HepG2 (cell line): Measurements from ENCODE around the gene EMILIN3. TPM values are rescaled to one million over a fixed set of nuclear protein-coding genes. Genes with fewer than 3 reads are reported as not detected.
A peak's percentile ranks its signal among the peaks of the same experiment; 100 is the strongest.

Experiments used
- AGO1 ChIP-seq: fragments of 200-400 bp; formaldehyde crosslinking; IDR thresholded peaks from 2 replicates; pipeline ENCODE4 v1.6.1; 2017; ENCODE audit warnings: mild to moderate bottlenecking, low read depth, low read length, moderate library complexity; ENCODE audit not compliant: poor library complexity, severe bottlenecking
- BHLHE40 ChIP-seq: IDR thresholded peaks from 2 replicates; pipeline ENCODE4 v1.6.1; 2011; ENCODE audit warnings: low read length, improper control_type of control experiment
- CAMTA2 ChIP-seq: sonication (generic); formaldehyde crosslinking; IDR thresholded peaks from 2 replicates; pipeline ENCODE4 v1.4.0; 2020; ENCODE audit warnings: mild to moderate bottlenecking, missing genetic modification reagents, borderline replicate concordance
- CBFB ChIP-seq: sonication (generic); formaldehyde crosslinking; IDR thresholded peaks from 2 replicates; pipeline ENCODE4 v1.4.0; 2020; ENCODE audit warnings: missing genetic modification reagents
- GTF3A ChIP-seq: sonication (generic); formaldehyde crosslinking; conservative IDR thresholded peaks from 2 replicates; pipeline ENCODE4 v1.4.0; 2020; ENCODE audit warnings: mild to moderate bottlenecking, missing genetic modification reagents
- MLLT10 ChIP-seq: sonication (generic); formaldehyde crosslinking; IDR thresholded peaks from 2 replicates; pipeline ENCODE4 v1.4.0; 2020; ENCODE audit warnings: missing genetic modification reagents
- PHF20 ChIP-seq: sonication (generic); formaldehyde crosslinking; IDR thresholded peaks from 2 replicates; pipeline ENCODE4 v1.5.0; 2020; ENCODE audit warnings: mild to moderate bottlenecking, missing genetic modification reagents
- REXO4 ChIP-seq: sonication (generic); formaldehyde crosslinking; IDR thresholded peaks from 2 replicates; pipeline ENCODE4 v1.8.0; 2022; ENCODE audit warnings: missing genetic modification reagents, mild to moderate bottlenecking, borderline replicate concordance
- SCMH1 ChIP-seq: sonication (generic); formaldehyde crosslinking; IDR thresholded peaks from 2 replicates; pipeline ENCODE4 v1.9.0; 2021; ENCODE audit warnings: missing genetic modification reagents, mild to moderate bottlenecking, borderline replicate concordance
- SSRP1 ChIP-seq: IDR thresholded peaks from 2 replicates; pipeline ENCODE4 v1.6.1; 2016; ENCODE audit warnings: control low read depth
- SYNCRIP ChIP-seq: fragments of 200-400 bp; formaldehyde crosslinking; IDR thresholded peaks from 2 replicates; pipeline ENCODE4 v1.6.1; 2018; ENCODE audit warnings: mild to moderate bottlenecking, low read depth, low read length; ENCODE audit not compliant: insufficient read depth
- TCF7 ChIP-seq: sonication (generic); IDR thresholded peaks from 2 replicates; pipeline ENCODE4 v1.6.1; 2016; ENCODE audit warnings: antibody characterized with exemption, low read depth
- ZKSCAN5 ChIP-seq: sonication (generic); formaldehyde crosslinking; IDR thresholded peaks from 2 replicates; pipeline ENCODE4 v1.5.1; 2020; ENCODE audit warnings: mild to moderate bottlenecking, missing genetic modification reagents
- ZNF264 ChIP-seq: sonication (generic); formaldehyde crosslinking; IDR thresholded peaks from 2 replicates; pipeline ENCODE4 v1.4.0; 2020; ENCODE audit warnings: missing genetic modification reagents
- ZNF343 ChIP-seq: sonication (generic); formaldehyde crosslinking; IDR thresholded peaks from 2 replicates; pipeline ENCODE4 v1.4.0; 2020; ENCODE audit warnings: mild to moderate bottlenecking, missing genetic modification reagents
- ZNF350 ChIP-seq: sonication (generic); formaldehyde crosslinking; IDR thresholded peaks from 2 replicates; pipeline ENCODE4 v1.4.0; 2020; ENCODE audit warnings: mild to moderate bottlenecking, low read depth, missing genetic modification reagents, borderline replicate concordance
- ZNF446 ChIP-seq: sonication (generic); formaldehyde crosslinking; IDR thresholded peaks from 2 replicates; pipeline ENCODE4 v1.5.0; 2020; ENCODE audit warnings: mild to moderate bottlenecking, missing genetic modification reagents
- ZNF746 ChIP-seq: sonication (generic); formaldehyde crosslinking; IDR thresholded peaks from 2 replicates; pipeline ENCODE4 v1.8.0; 2022; ENCODE audit warnings: mild to moderate bottlenecking, missing genetic modification reagents
- ZSCAN25 ChIP-seq: sonication (generic); formaldehyde crosslinking; IDR thresholded peaks from 2 replicates; pipeline ENCODE4 v1.8.0; 2022; ENCODE audit warnings: mild to moderate bottlenecking, missing genetic modification reagents
- polyA plus RNA-seq, 8 experiments: library from polyadenylated mRNA; depleted of rRNA in 3 of 8; stranded (reverse) in 7 of 8; unstranded in 1 of 8; fragments of >200 nt; fragmentation: Illumina TruSeq in 4 of 8; extraction: Trizol in 4 of 8; gene quantifications; 2 replicates each; pipeline versions ENCODE4 v1.2.1 to v1.2.3, GENCODE V29; 2011 to 2016; ENCODE audit warnings: low read depth in 4 of 8, missing spikeins in 1 of 8, mixed read lengths in 1 of 8; ENCODE audit not compliant: insufficient read depth in 1 of 8
- total RNA-seq, 5 experiments: library from RNA; depleted of rRNA; stranded (reverse); fragments of >200 nt; fragmentation: Illumina TruSeq; extraction: Trizol; gene quantifications; 2 replicates each; pipeline ENCODE4 v1.2.3, GENCODE V29; 2016; ENCODE audit warnings: low read depth in 1 of 5
- TF ChIP-seq, protein P1 (sequence below): sonication (generic); formaldehyde crosslinking; IDR thresholded peaks from 2 replicates; pipeline ENCODE4 v1.5.0; 2020; ENCODE audit warnings: missing genetic modification reagents
- TF ChIP-seq, protein P2 (sequence below): sonication (generic); formaldehyde crosslinking; conservative IDR thresholded peaks from 2 replicates; pipeline ENCODE4 v1.4.0; 2020; ENCODE audit warnings: missing genetic modification reagents
- TF ChIP-seq, protein P3 (sequence below): sonication (generic); formaldehyde crosslinking; IDR thresholded peaks from 2 replicates; pipeline ENCODE4 v1.8.1; 2023; ENCODE audit warnings: mild to moderate bottlenecking, missing genetic modification reagents
- TF ChIP-seq, protein P4 (sequence below): sonication (generic); formaldehyde crosslinking; IDR thresholded peaks from 2 replicates; pipeline ENCODE4 v1.4.0; 2020; ENCODE audit warnings: mild to moderate bottlenecking, low read depth, missing genetic modification reagents
- TF ChIP-seq, protein P5 (sequence below): sonication (generic); formaldehyde crosslinking; IDR thresholded peaks from 2 replicates; pipeline ENCODE4 v1.8.1; 2023; ENCODE audit warnings: mild to moderate bottlenecking, missing genetic modification reagents, borderline replicate concordance

EMILIN3 gene
- total and polyA plus RNA-seq, 2 of the 13 experiments (the other 11 are each of a cell fraction or from before 2014, with no cell fraction given): 0.25 to 0.29 TPM

DNA sequence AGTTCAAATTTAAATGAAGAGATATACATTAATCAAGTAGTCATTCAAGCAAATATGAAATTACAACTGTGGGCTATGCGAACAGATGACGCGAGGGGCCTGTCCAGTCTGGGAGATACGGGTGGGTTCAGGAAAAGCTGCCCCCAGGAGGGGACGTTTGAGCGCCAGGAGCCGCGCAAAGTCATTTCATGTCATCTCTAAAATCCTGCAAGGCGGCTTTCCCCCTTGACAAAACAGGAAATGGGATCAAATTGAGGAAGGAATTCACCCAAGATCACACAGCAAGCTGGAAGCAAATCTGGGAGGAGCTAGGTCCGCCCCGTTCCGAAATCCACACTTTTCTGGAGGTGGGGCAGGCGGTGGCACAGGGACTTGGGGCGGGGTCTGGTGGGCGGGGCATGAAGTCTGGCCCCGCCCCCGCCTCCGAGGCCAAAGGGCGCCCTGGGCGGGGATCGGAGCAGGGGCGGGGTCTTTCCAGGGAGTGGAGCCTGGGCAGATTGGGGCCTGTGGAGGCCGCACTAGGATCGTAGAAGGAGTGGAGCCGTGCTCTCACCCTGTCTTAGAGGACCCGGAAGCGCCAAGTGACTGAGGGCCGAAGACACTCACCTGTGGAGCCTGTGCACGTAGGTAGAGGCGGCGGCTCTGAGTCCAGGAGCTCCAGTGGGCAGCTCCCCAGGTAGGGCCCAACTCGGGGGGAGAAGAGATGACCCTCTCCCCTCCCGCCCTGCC lies 26.1 kb downstream of the EMILIN3 start, which contains the start of gene LPIN3 (continued):
- TF ChIP-seq, protein P1, sequence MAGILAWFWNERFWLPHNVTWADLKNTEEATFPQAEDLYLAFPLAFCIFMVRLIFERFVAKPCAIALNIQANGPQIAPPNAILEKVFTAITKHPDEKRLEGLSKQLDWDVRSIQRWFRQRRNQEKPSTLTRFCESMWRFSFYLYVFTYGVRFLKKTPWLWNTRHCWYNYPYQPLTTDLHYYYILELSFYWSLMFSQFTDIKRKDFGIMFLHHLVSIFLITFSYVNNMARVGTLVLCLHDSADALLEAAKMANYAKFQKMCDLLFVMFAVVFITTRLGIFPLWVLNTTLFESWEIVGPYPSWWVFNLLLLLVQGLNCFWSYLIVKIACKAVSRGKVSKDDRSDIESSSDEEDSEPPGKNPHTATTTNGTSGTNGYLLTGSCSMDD (CRISPR knock-in tag): no peak
- TF ChIP-seq, protein P2, sequence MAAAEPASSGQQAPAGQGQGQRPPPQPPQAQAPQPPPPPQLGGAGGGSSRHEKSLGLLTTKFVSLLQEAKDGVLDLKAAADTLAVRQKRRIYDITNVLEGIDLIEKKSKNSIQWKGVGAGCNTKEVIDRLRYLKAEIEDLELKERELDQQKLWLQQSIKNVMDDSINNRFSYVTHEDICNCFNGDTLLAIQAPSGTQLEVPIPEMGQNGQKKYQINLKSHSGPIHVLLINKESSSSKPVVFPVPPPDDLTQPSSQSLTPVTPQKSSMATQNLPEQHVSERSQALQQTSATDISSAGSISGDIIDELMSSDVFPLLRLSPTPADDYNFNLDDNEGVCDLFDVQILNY (CRISPR knock-in tag): no peak; the same call in 1 of the 2 replicates
- no peak for TF ChIP-seq SYNCRIP
- no peak; the same call in 1 of the 2 replicates for TF ChIP-seq ZNF446
- TF ChIP-seq SSRP1 (CRISPR knock-in tag): no peak
- TF ChIP-seq GTF3A (CRISPR knock-in tag): no peak
- peak; percentile 10; the same call in 1 of the 2 replicates for TF ChIP-seq CBFB (CRISPR knock-in tag)
- TF ChIP-seq CAMTA2 (CRISPR knock-in tag): no peak
- no peak for TF ChIP-seq TCF7
- TF ChIP-seq BHLHE40: no peak
- TF ChIP-seq REXO4 (CRISPR knock-in tag): no peak
- peak; percentile 13 for TF ChIP-seq AGO1
- TF ChIP-seq PHF20 (CRISPR knock-in tag): peak; percentile 87
- TF ChIP-seq ZNF343 (CRISPR knock-in tag): peak; percentile 53; the same call in 1 of the 2 replicates
- no peak for TF ChIP-seq SCMH1 (CRISPR knock-in tag)
- TF ChIP-seq, protein P3, sequence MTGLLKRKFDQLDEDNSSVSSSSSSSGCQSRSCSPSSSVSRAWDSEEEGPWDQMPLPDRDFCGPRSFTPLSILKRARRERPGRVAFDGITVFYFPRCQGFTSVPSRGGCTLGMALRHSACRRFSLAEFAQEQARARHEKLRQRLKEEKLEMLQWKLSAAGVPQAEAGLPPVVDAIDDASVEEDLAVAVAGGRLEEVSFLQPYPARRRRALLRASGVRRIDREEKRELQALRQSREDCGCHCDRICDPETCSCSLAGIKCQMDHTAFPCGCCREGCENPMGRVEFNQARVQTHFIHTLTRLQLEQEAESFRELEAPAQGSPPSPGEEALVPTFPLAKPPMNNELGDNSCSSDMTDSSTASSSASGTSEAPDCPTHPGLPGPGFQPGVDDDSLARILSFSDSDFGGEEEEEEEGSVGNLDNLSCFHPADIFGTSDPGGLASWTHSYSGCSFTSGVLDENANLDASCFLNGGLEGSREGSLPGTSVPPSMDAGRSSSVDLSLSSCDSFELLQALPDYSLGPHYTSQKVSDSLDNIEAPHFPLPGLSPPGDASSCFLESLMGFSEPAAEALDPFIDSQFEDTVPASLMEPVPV (CRISPR knock-in tag): 0 out of 2 replicates have a peak, but pooled peaks have one; percentile 76
- peak; percentile 81 for TF ChIP-seq ZNF350
- TF ChIP-seq, protein P4, sequence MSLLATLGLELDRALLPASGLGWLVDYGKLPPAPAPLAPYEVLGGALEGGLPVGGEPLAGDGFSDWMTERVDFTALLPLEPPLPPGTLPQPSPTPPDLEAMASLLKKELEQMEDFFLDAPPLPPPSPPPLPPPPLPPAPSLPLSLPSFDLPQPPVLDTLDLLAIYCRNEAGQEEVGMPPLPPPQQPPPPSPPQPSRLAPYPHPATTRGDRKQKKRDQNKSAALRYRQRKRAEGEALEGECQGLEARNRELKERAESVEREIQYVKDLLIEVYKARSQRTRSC (CRISPR knock-in tag): no peak
- TF ChIP-seq MLLT10 (CRISPR knock-in tag): no peak
- peak; percentile 49; the same call in 1 of the 2 replicates for TF ChIP-seq ZSCAN25
- TF ChIP-seq ZNF264 (CRISPR knock-in tag): no peak; the same call in 1 of the 2 replicates
- TF ChIP-seq ZNF746 (CRISPR knock-in tag): peak; percentile 8; the same call in 1 of the 2 replicates
- TF ChIP-seq, protein P5, sequence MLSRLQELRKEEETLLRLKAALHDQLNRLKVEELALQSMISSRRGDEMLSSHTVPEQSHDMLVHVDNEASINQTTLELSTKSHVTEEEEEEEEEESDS (CRISPR knock-in tag): no peak
- no peak; the same call in 1 of the 2 replicates for TF ChIP-seq ZKSCAN5 (CRISPR knock-in tag)
